ENCODE measurements around the gene NDUFA3. TPM values are rescaled to one million over a fixed set of nuclear protein-coding genes. Genes with fewer than 3 reads are reported as not detected.

NDUFA3 gene
- polyA plus RNA-seq, 1 donor from 2014 or later: 21.4 TPM

DNA sequence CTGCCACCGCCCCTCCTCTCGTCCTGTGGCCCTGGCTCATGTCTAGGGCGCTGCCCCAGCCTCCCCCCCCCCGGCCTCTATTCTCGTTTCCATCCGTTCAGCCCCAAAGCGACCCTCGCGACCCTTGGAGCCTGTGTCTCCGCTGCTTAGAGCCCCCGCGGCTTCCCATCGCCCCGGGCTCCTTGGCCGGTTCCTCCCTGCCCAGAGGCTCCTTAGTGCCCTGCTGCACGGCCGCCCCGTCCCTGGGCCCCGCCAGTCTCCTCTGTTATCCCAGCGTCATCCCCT lies 25.7 kb downstream of the NDUFA3 start:
- H3K4me2 ChIP-seq (ENCODE audit: low read length): no peak overlapping the region
- H3K27me3 ChIP-seq (ENCODE audit: insufficient read depth, low read depth, low read length): no peaks in the 10 kb centered on the region
- no peaks in the 10 kb centered on the region for H3K36me3 ChIP-seq (ENCODE audit: insufficient read depth, low read length)
- no peaks in the 10 kb centered on the region for H3F3A ChIP-seq (ENCODE audit: insufficient read depth, low read length, poor library complexity, severe bottlenecking)
- no peaks in the 10 kb centered on the region for H3K9me2 ChIP-seq (ENCODE audit: insufficient read depth, low read length)
- no peak overlapping the region for H2AFZ ChIP-seq (ENCODE audit: low read depth, low read length)
- H3K9ac ChIP-seq (ENCODE audit: low read length): no peak overlapping the region
- H3K27ac ChIP-seq (ENCODE audit: low read length): no peak overlapping the region
- H4K20me1 ChIP-seq (ENCODE audit: insufficient read depth): no peaks in the 10 kb centered on the region
- no peak overlapping the region for H3K4me3 ChIP-seq (ENCODE audit: low read length)
- no peaks in the 10 kb centered on the region for H3K9me3 ChIP-seq (ENCODE audit: low read length)
- no peak for TF ChIP-seq EZH2 (IDR thresholded peaks at IDR 0.05; ENCODE audit: borderline replicate concordance, insufficient read depth, low read length, poor library complexity, severe bottlenecking)
- no peaks in the 10 kb centered on the region for H3K79me2 ChIP-seq (replicated peaks; ENCODE audit: insufficient read depth, low read length)

DNA sequence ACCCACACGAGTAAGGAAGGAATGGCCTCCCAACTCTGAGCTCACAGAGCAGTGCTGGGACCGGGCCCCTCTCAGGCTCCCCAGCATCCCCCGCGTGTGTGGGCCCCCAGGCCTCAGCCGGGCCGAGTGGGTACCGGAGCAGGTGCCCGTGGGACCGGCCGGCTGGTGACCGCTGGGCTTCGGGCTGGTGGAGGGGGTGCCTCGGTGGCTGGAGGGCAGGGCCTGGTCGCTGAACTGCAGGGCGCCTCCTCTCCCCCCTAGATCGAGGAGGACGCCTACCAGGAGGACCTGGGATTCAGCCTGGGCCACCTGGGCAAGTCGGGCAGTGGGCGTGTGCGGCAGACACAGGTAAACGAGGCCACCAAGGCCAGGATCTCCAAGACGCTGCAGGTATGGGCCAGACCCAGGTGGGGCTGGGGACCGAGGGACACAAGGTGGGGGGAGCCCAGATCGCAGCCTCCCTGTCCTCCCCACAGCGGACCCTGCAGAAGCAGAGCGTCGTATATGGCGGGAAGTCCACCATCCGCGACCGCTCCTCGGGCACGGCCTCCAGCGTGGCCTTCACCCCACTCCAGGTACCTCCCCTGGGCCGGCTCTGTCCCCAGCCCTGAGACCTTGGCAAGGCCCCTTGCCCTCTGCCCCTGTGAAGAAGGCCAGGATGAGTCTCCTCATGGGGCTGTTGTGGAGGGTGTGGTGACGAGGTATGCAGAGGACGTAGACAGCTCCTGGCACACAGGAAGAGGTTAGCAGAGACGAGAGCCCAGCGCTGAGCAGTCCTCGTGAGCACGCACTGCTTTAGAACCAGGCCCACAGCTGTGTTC lies 26.4 kb downstream of the NDUFA3 start:
- Histone ChIP-seq H3F3A (ENCODE audit: insufficient read depth, low read length, poor library complexity, severe bottlenecking) (no peaks in the 10 kb centered on the region), H2AFZ (ENCODE audit: low read depth, low read length) (no peak overlapping the region), H3K4me2 (ENCODE audit: low read length) (no peak overlapping the region), H3K79me2 (replicated peaks; ENCODE audit: insufficient read depth, low read length) (no peaks in the 10 kb centered on the region), H4K20me1 (ENCODE audit: insufficient read depth) (no peaks in the 10 kb centered on the region), H3K9me2 (ENCODE audit: insufficient read depth, low read length) (no peaks in the 10 kb centered on the region), H3K4me3 (ENCODE audit: low read length) (no peak overlapping the region), H3K27me3 (ENCODE audit: insufficient read depth, low read depth, low read length) (no peaks in the 10 kb centered on the region), H3K27ac (ENCODE audit: low read length) (no peak overlapping the region), H3K36me3 (ENCODE audit: insufficient read depth, low read length) (no peaks in the 10 kb centered on the region), H3K9me3 (ENCODE audit: low read length) (no peaks in the 10 kb centered on the region), H3K9ac (ENCODE audit: low read length) (no peak overlapping the region)
- TF ChIP-seq, protein P1, sequence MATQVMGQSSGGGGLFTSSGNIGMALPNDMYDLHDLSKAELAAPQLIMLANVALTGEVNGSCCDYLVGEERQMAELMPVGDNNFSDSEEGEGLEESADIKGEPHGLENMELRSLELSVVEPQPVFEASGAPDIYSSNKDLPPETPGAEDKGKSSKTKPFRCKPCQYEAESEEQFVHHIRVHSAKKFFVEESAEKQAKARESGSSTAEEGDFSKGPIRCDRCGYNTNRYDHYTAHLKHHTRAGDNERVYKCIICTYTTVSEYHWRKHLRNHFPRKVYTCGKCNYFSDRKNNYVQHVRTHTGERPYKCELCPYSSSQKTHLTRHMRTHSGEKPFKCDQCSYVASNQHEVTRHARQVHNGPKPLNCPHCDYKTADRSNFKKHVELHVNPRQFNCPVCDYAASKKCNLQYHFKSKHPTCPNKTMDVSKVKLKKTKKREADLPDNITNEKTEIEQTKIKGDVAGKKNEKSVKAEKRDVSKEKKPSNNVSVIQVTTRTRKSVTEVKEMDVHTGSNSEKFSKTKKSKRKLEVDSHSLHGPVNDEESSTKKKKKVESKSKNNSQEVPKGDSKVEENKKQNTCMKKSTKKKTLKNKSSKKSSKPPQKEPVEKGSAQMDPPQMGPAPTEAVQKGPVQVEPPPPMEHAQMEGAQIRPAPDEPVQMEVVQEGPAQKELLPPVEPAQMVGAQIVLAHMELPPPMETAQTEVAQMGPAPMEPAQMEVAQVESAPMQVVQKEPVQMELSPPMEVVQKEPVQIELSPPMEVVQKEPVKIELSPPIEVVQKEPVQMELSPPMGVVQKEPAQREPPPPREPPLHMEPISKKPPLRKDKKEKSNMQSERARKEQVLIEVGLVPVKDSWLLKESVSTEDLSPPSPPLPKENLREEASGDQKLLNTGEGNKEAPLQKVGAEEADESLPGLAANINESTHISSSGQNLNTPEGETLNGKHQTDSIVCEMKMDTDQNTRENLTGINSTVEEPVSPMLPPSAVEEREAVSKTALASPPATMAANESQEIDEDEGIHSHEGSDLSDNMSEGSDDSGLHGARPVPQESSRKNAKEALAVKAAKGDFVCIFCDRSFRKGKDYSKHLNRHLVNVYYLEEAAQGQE (IDR thresholded peaks at IDR 0.05; ENCODE audit: borderline replicate concordance): no peak
- TF ChIP-seq, protein P2, sequence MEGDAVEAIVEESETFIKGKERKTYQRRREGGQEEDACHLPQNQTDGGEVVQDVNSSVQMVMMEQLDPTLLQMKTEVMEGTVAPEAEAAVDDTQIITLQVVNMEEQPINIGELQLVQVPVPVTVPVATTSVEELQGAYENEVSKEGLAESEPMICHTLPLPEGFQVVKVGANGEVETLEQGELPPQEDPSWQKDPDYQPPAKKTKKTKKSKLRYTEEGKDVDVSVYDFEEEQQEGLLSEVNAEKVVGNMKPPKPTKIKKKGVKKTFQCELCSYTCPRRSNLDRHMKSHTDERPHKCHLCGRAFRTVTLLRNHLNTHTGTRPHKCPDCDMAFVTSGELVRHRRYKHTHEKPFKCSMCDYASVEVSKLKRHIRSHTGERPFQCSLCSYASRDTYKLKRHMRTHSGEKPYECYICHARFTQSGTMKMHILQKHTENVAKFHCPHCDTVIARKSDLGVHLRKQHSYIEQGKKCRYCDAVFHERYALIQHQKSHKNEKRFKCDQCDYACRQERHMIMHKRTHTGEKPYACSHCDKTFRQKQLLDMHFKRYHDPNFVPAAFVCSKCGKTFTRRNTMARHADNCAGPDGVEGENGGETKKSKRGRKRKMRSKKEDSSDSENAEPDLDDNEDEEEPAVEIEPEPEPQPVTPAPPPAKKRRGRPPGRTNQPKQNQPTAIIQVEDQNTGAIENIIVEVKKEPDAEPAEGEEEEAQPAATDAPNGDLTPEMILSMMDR (IDR thresholded peaks at IDR 0.05; ENCODE audit: poor library complexity, severe bottlenecking): no peak
- TF ChIP-seq MXI1 (conservative IDR thresholded peaks at IDR 0.05; ENCODE audit: poor library complexity, severe bottlenecking) (no peak), EZH2 (IDR thresholded peaks at IDR 0.05; ENCODE audit: borderline replicate concordance, insufficient read depth, low read length, poor library complexity, severe bottlenecking) (no peak), SMC3 (conservative IDR thresholded peaks at IDR 0.05; ENCODE audit: poor library complexity) (no peak)

DNA sequence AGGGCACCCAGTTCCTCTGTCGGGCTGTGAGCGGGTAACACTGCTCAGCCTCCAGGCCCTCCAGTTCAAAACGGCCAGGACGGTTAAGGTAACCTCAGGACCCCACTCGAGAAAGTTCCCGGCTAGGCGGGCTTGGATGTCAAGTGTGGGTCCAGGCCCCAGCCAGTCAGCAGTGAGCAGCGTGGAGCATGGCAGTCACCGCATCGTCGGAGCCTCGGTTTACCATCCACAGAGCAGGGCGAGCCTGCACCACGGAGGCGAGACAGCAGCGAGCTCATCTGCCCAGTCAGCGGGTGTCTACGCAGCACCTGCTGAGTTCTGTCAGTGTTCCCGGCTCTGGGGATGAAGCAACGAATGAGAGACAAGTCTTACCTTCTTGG lies 27.0 kb downstream of the NDUFA3 start:
- Histone ChIP-seq H3K27me3 (ENCODE audit: insufficient read depth, low read depth, low read length) (no peaks in the 10 kb centered on the region), H2AFZ (ENCODE audit: low read depth, low read length) (no peak overlapping the region), H3K36me3 (ENCODE audit: insufficient read depth, low read length) (no peaks in the 10 kb centered on the region), H3K79me2 (replicated peaks; ENCODE audit: insufficient read depth, low read length) (no peaks in the 10 kb centered on the region), H3K4me3 (ENCODE audit: low read length) (no peak overlapping the region), H3K4me2 (ENCODE audit: low read length) (no peak overlapping the region), H3K27ac (ENCODE audit: low read length) (no peak overlapping the region), H3K9ac (ENCODE audit: low read length) (no peak overlapping the region), H4K20me1 (ENCODE audit: insufficient read depth) (no peaks in the 10 kb centered on the region), H3F3A (ENCODE audit: insufficient read depth, low read length, poor library complexity, severe bottlenecking) (no peaks in the 10 kb centered on the region), H3K9me2 (ENCODE audit: insufficient read depth, low read length) (no peaks in the 10 kb centered on the region), H3K9me3 (ENCODE audit: low read length) (no peaks in the 10 kb centered on the region)
- TF ChIP-seq RAD21 (conservative IDR thresholded peaks at IDR 0.05) (no peak), EP300 (conservative IDR thresholded peaks at IDR 0.05; ENCODE audit: poor library complexity, severe bottlenecking) (no peak), POLR2AphosphoS5 (IDR thresholded peaks at IDR 0.05) (no peak), MXI1 (conservative IDR thresholded peaks at IDR 0.05; ENCODE audit: poor library complexity, severe bottlenecking) (no peak), EZH2 (IDR thresholded peaks at IDR 0.05; ENCODE audit: borderline replicate concordance, insufficient read depth, low read length, poor library complexity, severe bottlenecking) (no peak), TAF1 (IDR thresholded peaks at IDR 0.05; ENCODE audit: low read depth) (no peak), SMC3 (conservative IDR thresholded peaks at IDR 0.05; ENCODE audit: poor library complexity) (no peak)
- TF ChIP-seq, protein P2 (IDR thresholded peaks at IDR 0.05; ENCODE audit: poor library complexity, severe bottlenecking): no peak
- TF ChIP-seq, protein P1 (IDR thresholded peaks at IDR 0.05; ENCODE audit: borderline replicate concordance): no peak

Measured in neural cell (in vitro differentiated cells).